Adrenal gland (tissue), 5 donors: ENCODE measurements around the gene RABL6.

Experiments used
- CTCF ChIP-seq, 6 experiments: fragments of 450-650 bp in 4 of 6; fragments of 200-600 bp in 2 of 6; sonication (generic) in 1 of 6; IDR thresholded peaks; 1 replicate in 5 of 6; 2 replicates in 1 of 6; pipeline versions ENCODE4 v1.5.1 to v1.8.0; 2016 to 2021; ENCODE audit warnings: antibody characterized with exemption in 6 of 6, mild to moderate bottlenecking in 2 of 6, moderate library complexity in 1 of 6
- POLR2A ChIP-seq, 2 donors: fragments of 450-650 bp; IDR thresholded peaks; one replicate each; pipeline ENCODE4 v1.6.1; 2017; ENCODE audit warnings: antibody characterized with exemption in 2 of 2, mild to moderate bottlenecking in 2 of 2, moderate library complexity in 1 of 2
- donor health status: DM: no; HTN: no; CAD: no.

GRCh38 chr9:136820971-136821825 is 13.4 kb downstream of the RABL6 start:
- TF ChIP-seq CTCF (IDR thresholded peaks at IDR 0.05) (no peak), POLR2A (IDR thresholded peaks at IDR 0.05) (no peak)
